GM12891 (cell line): ENCODE results near the gene NBDY.

ENCODE experiments used
- POLR2A ChIP-seq: IDR thresholded peaks from 2 replicates; pipeline ENCODE4 v1.6.1; 2011; ENCODE audit warnings: low read depth, low read length, control low read depth
- POLR2AphosphoS5 ChIP-seq: IDR thresholded peaks from 2 replicates; pipeline ENCODE4 v1.6.1; 2011; ENCODE audit warnings: low read depth, low read length, control low read depth
- TAF1 ChIP-seq: IDR thresholded peaks from 2 replicates; pipeline ENCODE4 v1.6.1; 2011; ENCODE audit warnings: low read depth, low read length, control low read depth

- no peak for TF ChIP-seq POLR2A
- TF ChIP-seq POLR2AphosphoS5 = no peak
- TF ChIP-seq TAF1 = no peak
Measured at GRCh38 chrX:56857042-56857441, 128.0 kb downstream of the NBDY start.
